Measurements from ENCODE around the gene GRID1.

- TF ChIP-seq, protein P1, sequence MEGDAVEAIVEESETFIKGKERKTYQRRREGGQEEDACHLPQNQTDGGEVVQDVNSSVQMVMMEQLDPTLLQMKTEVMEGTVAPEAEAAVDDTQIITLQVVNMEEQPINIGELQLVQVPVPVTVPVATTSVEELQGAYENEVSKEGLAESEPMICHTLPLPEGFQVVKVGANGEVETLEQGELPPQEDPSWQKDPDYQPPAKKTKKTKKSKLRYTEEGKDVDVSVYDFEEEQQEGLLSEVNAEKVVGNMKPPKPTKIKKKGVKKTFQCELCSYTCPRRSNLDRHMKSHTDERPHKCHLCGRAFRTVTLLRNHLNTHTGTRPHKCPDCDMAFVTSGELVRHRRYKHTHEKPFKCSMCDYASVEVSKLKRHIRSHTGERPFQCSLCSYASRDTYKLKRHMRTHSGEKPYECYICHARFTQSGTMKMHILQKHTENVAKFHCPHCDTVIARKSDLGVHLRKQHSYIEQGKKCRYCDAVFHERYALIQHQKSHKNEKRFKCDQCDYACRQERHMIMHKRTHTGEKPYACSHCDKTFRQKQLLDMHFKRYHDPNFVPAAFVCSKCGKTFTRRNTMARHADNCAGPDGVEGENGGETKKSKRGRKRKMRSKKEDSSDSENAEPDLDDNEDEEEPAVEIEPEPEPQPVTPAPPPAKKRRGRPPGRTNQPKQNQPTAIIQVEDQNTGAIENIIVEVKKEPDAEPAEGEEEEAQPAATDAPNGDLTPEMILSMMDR (IDR thresholded peaks at IDR 0.05): no peak
- TF ChIP-seq RXRA (IDR thresholded peaks at IDR 0.05; ENCODE audit: borderline replicate concordance, low read depth): no peak
- TF ChIP-seq MXI1 (IDR thresholded peaks at IDR 0.05; ENCODE audit: low read depth, low read length): no peak
- TF ChIP-seq TAF1 (IDR thresholded peaks at IDR 0.05; ENCODE audit: borderline replicate concordance, low read depth, low read length): no peak
- no peak for TF ChIP-seq TEAD4 (IDR thresholded peaks at IDR 0.05; ENCODE audit: borderline replicate concordance, insufficient read depth)
- no peak for TF ChIP-seq EP300 (IDR thresholded peaks at IDR 0.05; ENCODE audit: borderline replicate concordance in 1 of 2, low read depth in 1 of 2, low read length in 1 of 2)
- TF ChIP-seq RFX5 (IDR thresholded peaks at IDR 0.05; ENCODE audit: low read length): no peak
- TF ChIP-seq POLR2AphosphoS5 (IDR thresholded peaks at IDR 0.05; ENCODE audit: low read depth, low read length): no peak
- no peak for TF ChIP-seq SIN3A (IDR thresholded peaks at IDR 0.05; ENCODE audit: borderline replicate concordance, low read depth, low read length)
- no peak for TF ChIP-seq MAX (IDR thresholded peaks at IDR 0.05; ENCODE audit: low read depth)
- no peak for TF ChIP-seq FOXM1 (IDR thresholded peaks at IDR 0.05; ENCODE audit: low read depth)
- TF ChIP-seq PBX3 (IDR thresholded peaks at IDR 0.05): no peak
- no peak for TF ChIP-seq YY1 (IDR thresholded peaks at IDR 0.05; ENCODE audit: low read depth)
These were observed 769.6 kb downstream of the GRID1 start for GRCh38 chr10:85597006-85597405.
